HL-60 (cell line): ENCODE data around the gene TAF3.

Source experiments
- DNase-seq, 2 experiments: peaks; one replicate each; pipeline ENCODE4 v3.0.0-alpha.2; 2010 to 2020; ENCODE audit warnings: low read depth in 1 of 2, low spot score in 1 of 2
- H3K27ac ChIP-seq: fragments of 250-450 bp; sonication (Bioruptor Pico); replicated peaks from 2 replicates; pipeline ENCODE4 v1.5.1; 2020; ENCODE audit warnings: mild to moderate bottlenecking, moderate library complexity
- H3K27me3 ChIP-seq: fragments of 250-450 bp; sonication (Bioruptor Pico); 2 replicates; pipeline ENCODE4 v1.5.1; 2021; ENCODE audit warnings: mild to moderate bottlenecking, moderate library complexity; ENCODE audit not compliant: insufficient read depth, poor library complexity, severe bottlenecking
- H3K4me3 ChIP-seq: replicated peaks from 2 replicates; pipeline ENCODE4 v1.5.1; 2011; ENCODE audit warnings: mild to moderate bottlenecking, control low read depth, low read length; ENCODE audit not compliant: insufficient read depth
- GABPA ChIP-seq: IDR thresholded peaks from 2 replicates; pipeline ENCODE4 v1.6.1; 2012; ENCODE audit warnings: low read depth
- POLR2AphosphoS5 ChIP-seq: IDR thresholded peaks from 2 replicates; pipeline ENCODE4 v1.6.1; 2012; ENCODE audit warnings: low read depth
- SPI1 ChIP-seq: IDR thresholded peaks from 2 replicates; pipeline ENCODE4 v1.6.1; 2012; ENCODE audit warnings: low read depth, mild to moderate bottlenecking, borderline replicate concordance
- TF ChIP-seq, protein P1 (sequence below): IDR thresholded peaks from one replicate; pipeline ENCODE4 v1.5.1; 2011; ENCODE audit warnings: low read length, control low read depth, inconsistent platforms; ENCODE audit not compliant: insufficient read depth
- TF ChIP-seq, protein P2 (sequence below): IDR thresholded peaks from 2 replicates; pipeline ENCODE4 v1.6.1; 2012; ENCODE audit warnings: low read depth; ENCODE audit not compliant: insufficient replicate concordance

Gene TAF3

DNA sequence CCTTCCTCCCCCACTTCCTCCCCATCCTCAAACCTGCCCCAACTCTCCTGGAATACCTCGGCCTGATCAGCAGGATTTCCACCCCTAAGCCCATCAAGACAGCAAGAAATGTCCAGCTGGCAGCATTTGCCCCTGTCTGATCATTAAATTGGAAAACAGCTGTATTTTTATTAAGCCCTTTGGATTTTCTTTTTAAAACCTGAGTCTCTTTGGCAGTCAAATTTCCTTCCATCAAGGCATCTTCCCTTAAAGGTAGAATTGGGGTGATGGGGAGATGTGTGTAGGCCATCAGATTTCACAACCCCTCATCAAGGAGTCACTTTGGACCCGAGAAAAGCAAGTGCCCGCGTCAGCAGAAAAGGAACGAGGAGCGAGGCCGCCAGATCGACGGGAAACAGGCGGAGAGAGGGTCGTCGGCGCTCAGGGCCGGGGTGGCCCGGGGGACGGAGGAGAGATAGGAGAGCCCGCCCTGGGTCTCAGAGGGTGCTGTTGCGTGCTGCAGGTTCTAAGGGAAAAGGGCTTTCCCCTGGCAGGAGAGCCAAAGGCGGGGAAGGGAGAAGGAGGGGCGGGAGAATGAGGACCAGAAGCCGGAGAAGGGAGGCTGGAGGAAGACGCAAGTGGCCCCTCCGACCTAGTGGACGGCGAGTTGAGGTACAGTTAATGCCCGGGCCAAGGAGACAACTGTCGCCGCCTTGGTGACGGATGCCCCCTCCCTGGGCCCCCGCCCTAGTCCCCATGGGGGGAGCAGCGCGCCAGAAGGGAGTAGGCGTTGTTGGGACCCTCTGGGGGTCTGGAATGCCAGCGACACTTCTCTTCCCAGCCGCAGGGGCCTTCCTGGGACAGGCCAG lies 224.6 kb downstream of the TAF3 start:
- Histone ChIP-seq H3K27me3 (peaks cover 26% of the 10 kb centered on the region), H3K27ac (no peak overlapping the region), H3K4me3 (no peak overlapping the region)
- no peak for TF ChIP-seq SPI1
- TF ChIP-seq, protein P1, sequence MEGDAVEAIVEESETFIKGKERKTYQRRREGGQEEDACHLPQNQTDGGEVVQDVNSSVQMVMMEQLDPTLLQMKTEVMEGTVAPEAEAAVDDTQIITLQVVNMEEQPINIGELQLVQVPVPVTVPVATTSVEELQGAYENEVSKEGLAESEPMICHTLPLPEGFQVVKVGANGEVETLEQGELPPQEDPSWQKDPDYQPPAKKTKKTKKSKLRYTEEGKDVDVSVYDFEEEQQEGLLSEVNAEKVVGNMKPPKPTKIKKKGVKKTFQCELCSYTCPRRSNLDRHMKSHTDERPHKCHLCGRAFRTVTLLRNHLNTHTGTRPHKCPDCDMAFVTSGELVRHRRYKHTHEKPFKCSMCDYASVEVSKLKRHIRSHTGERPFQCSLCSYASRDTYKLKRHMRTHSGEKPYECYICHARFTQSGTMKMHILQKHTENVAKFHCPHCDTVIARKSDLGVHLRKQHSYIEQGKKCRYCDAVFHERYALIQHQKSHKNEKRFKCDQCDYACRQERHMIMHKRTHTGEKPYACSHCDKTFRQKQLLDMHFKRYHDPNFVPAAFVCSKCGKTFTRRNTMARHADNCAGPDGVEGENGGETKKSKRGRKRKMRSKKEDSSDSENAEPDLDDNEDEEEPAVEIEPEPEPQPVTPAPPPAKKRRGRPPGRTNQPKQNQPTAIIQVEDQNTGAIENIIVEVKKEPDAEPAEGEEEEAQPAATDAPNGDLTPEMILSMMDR = no peak
- TF ChIP-seq GABPA = no peak
- no peak for TF ChIP-seq POLR2AphosphoS5
- TF ChIP-seq, protein P2, sequence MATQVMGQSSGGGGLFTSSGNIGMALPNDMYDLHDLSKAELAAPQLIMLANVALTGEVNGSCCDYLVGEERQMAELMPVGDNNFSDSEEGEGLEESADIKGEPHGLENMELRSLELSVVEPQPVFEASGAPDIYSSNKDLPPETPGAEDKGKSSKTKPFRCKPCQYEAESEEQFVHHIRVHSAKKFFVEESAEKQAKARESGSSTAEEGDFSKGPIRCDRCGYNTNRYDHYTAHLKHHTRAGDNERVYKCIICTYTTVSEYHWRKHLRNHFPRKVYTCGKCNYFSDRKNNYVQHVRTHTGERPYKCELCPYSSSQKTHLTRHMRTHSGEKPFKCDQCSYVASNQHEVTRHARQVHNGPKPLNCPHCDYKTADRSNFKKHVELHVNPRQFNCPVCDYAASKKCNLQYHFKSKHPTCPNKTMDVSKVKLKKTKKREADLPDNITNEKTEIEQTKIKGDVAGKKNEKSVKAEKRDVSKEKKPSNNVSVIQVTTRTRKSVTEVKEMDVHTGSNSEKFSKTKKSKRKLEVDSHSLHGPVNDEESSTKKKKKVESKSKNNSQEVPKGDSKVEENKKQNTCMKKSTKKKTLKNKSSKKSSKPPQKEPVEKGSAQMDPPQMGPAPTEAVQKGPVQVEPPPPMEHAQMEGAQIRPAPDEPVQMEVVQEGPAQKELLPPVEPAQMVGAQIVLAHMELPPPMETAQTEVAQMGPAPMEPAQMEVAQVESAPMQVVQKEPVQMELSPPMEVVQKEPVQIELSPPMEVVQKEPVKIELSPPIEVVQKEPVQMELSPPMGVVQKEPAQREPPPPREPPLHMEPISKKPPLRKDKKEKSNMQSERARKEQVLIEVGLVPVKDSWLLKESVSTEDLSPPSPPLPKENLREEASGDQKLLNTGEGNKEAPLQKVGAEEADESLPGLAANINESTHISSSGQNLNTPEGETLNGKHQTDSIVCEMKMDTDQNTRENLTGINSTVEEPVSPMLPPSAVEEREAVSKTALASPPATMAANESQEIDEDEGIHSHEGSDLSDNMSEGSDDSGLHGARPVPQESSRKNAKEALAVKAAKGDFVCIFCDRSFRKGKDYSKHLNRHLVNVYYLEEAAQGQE = no peak
- DNase-seq = no peak

DNA sequence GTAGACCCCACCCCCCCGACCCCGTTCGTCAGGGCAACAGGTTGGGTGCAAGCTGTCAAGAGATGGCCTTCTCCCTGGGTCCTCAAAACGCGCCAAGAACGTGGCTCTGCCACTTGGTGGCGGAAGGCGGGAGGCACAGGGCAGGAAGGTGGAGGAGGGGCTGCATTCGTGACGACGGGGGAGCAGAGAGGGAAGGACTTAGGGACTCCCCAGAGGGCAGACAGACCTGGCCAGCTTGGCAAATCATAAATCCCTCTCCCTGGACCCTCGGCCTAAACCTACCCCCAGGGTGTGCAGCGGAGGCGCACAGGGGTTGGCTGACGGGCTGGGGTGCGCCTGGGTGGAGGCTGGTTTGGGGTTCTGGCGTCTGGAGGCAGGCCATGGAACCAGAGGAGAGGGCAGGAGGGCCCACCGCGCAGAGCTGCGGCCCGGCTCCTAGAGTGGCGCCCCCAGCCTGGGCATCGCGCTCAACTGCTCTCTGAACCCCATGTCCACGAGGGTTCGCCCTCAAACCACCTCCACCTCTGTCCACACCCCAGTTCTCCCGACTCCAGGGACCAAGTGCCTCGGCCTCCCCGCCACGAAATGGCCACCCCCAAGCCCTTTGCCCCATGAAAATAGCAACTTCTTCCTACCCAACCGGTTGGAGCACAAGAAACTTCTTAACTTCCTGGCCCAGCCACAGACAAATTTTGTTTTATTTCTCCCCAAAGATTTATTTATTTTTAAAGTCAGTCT lies 225.4 kb downstream of the TAF3 start:
- TF ChIP-seq POLR2AphosphoS5 = no peak
- TF ChIP-seq, protein P2 = no peak
- TF ChIP-seq SPI1 = no peak
- TF ChIP-seq GABPA = no peak
- Histone ChIP-seq H3K27ac (no peak overlapping the region), H3K27me3 (peaks cover 23% of the 10 kb centered on the region), H3K4me3 (no peak overlapping the region)
- no peak for DNase-seq

DNA sequence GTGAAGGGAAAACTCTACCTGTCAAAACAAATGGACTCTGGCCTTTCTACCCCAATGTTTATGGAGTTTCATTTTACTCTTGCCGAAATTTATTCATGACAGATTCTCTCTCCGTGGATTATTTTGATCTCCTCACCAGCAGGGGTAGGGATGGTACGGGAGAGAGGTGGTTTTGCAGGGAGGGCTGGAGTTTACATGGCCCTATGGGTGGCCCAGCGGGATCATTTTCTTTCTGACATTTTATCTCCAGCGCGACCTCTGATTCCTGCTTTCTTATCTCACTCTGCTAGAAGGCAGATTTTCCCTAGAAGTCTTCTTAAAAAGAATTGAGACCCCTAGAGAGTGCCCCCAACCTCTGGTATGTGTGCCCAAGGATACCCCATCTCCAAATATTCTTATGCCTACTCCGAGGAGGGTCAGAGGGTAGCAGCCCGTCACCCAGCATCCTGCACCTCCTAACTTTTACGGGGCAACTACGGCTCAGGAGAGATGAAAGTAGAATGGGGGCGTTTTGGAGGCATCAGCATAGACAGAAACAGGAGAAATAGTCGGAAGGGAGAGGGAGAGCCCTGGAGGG lies 226.1 kb downstream of the TAF3 start:
- TF ChIP-seq SPI1 (no peak), POLR2AphosphoS5 (no peak), GABPA (no peak)
- TF ChIP-seq, protein P2 = no peak
- TF ChIP-seq, protein P1 = no peak
- Histone ChIP-seq H3K27me3 (peaks cover 23% of the 10 kb centered on the region), H3K4me3 (no peak overlapping the region), H3K27ac (no peak overlapping the region)
- no peak for DNase-seq
